HG03469 (cell line): ENCODE measurements around the gene CNTNAP5.

Experiments
- ATAC-seq: cut with Tn5 transposase; IDR thresholded peaks from one replicate; pipeline ENCODE4 v1.9.1; 2021; ENCODE audit warnings: mild to moderate bottlenecking, moderate library complexity, moderate number of reproducible peaks; ENCODE audit not compliant: unreplicated experiment

Gene CNTNAP5

GRCh38 chr2:124149571-124149970 is 124.5 kb downstream of the CNTNAP5 start:
- ATAC-seq: no peak

GRCh38 chr2:124151691-124152090 is 126.6 kb downstream of the CNTNAP5 start:
- no peak for ATAC-seq

- ATAC-seq: no peak
Measured at GRCh38 chr2:124153713-124154112, 128.6 kb downstream of the CNTNAP5 start.

GRCh38 chr2:124159166-124159565 is 134.1 kb downstream of the CNTNAP5 start:
- ATAC-seq: no peak

- no peak for ATAC-seq
Measured at GRCh38 chr2:124161542-124161941, 136.5 kb downstream of the CNTNAP5 start.

- ATAC-seq: no peak
Measured at GRCh38 chr2:124162256-124162655, 137.2 kb downstream of the CNTNAP5 start.

GRCh38 chr2:124163840-124164239 is 138.8 kb downstream of the CNTNAP5 start:
- ATAC-seq: no peak

- ATAC-seq: no peak
Measured at GRCh38 chr2:124165698-124166097, 140.6 kb downstream of the CNTNAP5 start.

GRCh38 chr2:124171472-124172063 is 146.5 kb downstream of the CNTNAP5 start:
- no peak for ATAC-seq

GRCh38 chr2:124178719-124179118 is 153.6 kb downstream of the CNTNAP5 start:
- no peak for ATAC-seq

GRCh38 chr2:124180635-124181034 is 155.5 kb downstream of the CNTNAP5 start:
- no peak for ATAC-seq

GRCh38 chr2:124186801-124187200 is 161.7 kb downstream of the CNTNAP5 start:
- no peak for ATAC-seq

- ATAC-seq: no peak
Measured at GRCh38 chr2:124187948-124188347, 162.9 kb downstream of the CNTNAP5 start.

GRCh38 chr2:124193706-124194105 is 168.6 kb downstream of the CNTNAP5 start:
- no peak for ATAC-seq

GRCh38 chr2:124201713-124202112 is 176.6 kb downstream of the CNTNAP5 start:
- ATAC-seq: no peak

GRCh38 chr2:124209441-124209840 is 184.4 kb downstream of the CNTNAP5 start:
- no peak for ATAC-seq

- ATAC-seq: no peak
Measured at GRCh38 chr2:124211461-124211860, 186.4 kb downstream of the CNTNAP5 start.

- no peak for ATAC-seq
Measured at GRCh38 chr2:124213977-124214587, 189.0 kb downstream of the CNTNAP5 start.

GRCh38 chr2:124246170-124246569 is 221.1 kb downstream of the CNTNAP5 start:
- no peak for ATAC-seq

- ATAC-seq: no peak
Measured at GRCh38 chr2:124248386-124248785, 223.3 kb downstream of the CNTNAP5 start.

- no peak for ATAC-seq
Measured at GRCh38 chr2:124250433-124250832, 225.3 kb downstream of the CNTNAP5 start.

- ATAC-seq: no peak
Measured at GRCh38 chr2:124254621-124255020, 229.5 kb downstream of the CNTNAP5 start.

GRCh38 chr2:124257120-124257519 is 232.0 kb downstream of the CNTNAP5 start:
- ATAC-seq: no peak
